SU-DHL-6 (cell line): Measurements from ENCODE around the gene ALG11.
"Not testable (repeated sequence)": the region's sequence is repeated elsewhere in the genome, so short reads cannot be mapped to it uniquely, and the experiment has no call there.

ENCODE experiments used
- H2AFZ ChIP-seq: fragments of 200-600 bp; sonication (generic); 2 replicates; pipeline ENCODE4 v1.6.1; 2014; ENCODE audit warnings: low read depth, mild to moderate bottlenecking, moderate library complexity, mixed read lengths, antibody characterized with exemption, low read length; ENCODE audit not compliant: severe bottlenecking
- H3F3A ChIP-seq: fragments of 200-600 bp; shearing (Covaris generic); 2 replicates; pipeline ENCODE4 v1.6.0; 2016; ENCODE audit warnings: antibody characterized with exemption, mild to moderate bottlenecking; ENCODE audit not compliant: insufficient read depth
- H3K27ac ChIP-seq: fragments of 200-600 bp; sonication (generic); 2 replicates; pipeline ENCODE4 v1.5.1; 2016; ENCODE audit warnings: low read depth, mild to moderate bottlenecking, low read length, moderate library complexity, mixed read lengths
- H3K27me3 ChIP-seq: fragments of 200-600 bp; sonication (generic), shearing (Covaris generic); 2 replicates; pipeline ENCODE4 v1.6.0; 2014; ENCODE audit warnings: mild to moderate bottlenecking, low read length
- H3K36me3 ChIP-seq: fragments of 200-600 bp; sonication (generic); 2 replicates; pipeline ENCODE4 v1.6.1; 2014; ENCODE audit warnings: mild to moderate bottlenecking, low read length, mixed read lengths
- H3K4me2 ChIP-seq: fragments of 300-600, 200-600 bp; shearing (Covaris generic), sonication (generic); 2 replicates; pipeline ENCODE4 v1.6.0; 2014; ENCODE audit warnings: low read length, low read depth, mild to moderate bottlenecking; ENCODE audit not compliant: poor library complexity, severe bottlenecking
- H3K4me3 ChIP-seq: fragments of 200-600 bp; sonication (generic); 2 replicates; pipeline ENCODE4 v1.5.1; 2014; ENCODE audit warnings: antibody characterized with exemption, low read length, mild to moderate bottlenecking, mixed read lengths; ENCODE audit not compliant: insufficient read depth, poor library complexity, severe bottlenecking
- H3K79me2 ChIP-seq: fragments of 200-600 bp; sonication (generic); 2 replicates; pipeline ENCODE4 v1.6.1; 2014; ENCODE audit warnings: mild to moderate bottlenecking, low read length, moderate library complexity; ENCODE audit not compliant: insufficient read depth
- H3K9ac ChIP-seq: fragments of 200-600 bp; sonication (generic); 2 replicates; pipeline ENCODE4 v1.7.0; 2014; ENCODE audit warnings: mild to moderate bottlenecking, low read length
- H3K9me2 ChIP-seq: fragments of 200-600 bp; sonication (generic); replicated peaks from 2 replicates; pipeline ENCODE4 v1.6.1; 2014; ENCODE audit warnings: low read length; ENCODE audit not compliant: insufficient read depth
- H3K9me3 ChIP-seq: fragments of 200-600 bp; sonication (generic); 2 replicates; pipeline ENCODE4 v1.6.1; 2014; ENCODE audit warnings: low read length, mixed read lengths; ENCODE audit not compliant: insufficient read depth
- H4K20me1 ChIP-seq: fragments of 200-600 bp; sonication (generic); 2 replicates; pipeline ENCODE4 v1.6.1; 2014; ENCODE audit warnings: low read depth, mild to moderate bottlenecking, antibody characterized with exemption, low read length, moderate library complexity, mixed read lengths
- CTCF ChIP-seq: fragments of 200-600 bp; sonication (generic); IDR thresholded peaks from one replicate; pipeline ENCODE4 v1.5.1; 2017; ENCODE audit warnings: antibody characterized with exemption, mild to moderate bottlenecking, low read length, moderate library complexity; ENCODE audit not compliant: insufficient read depth, poor library complexity, severe bottlenecking
- EZH2phosphoT487 ChIP-seq: fragments of 200-600 bp; sonication (generic), shearing (Covaris generic); conservative IDR thresholded peaks from 2 replicates; pipeline ENCODE4 v1.6.1; 2018; ENCODE audit warnings: mild to moderate bottlenecking, antibody characterized with exemption, low read length, moderate library complexity, mixed read lengths

The ALG11 gene

GRCh38 chr13:52048516-52048915 lies 36.3 kb downstream of the ALG11 start:
- Histone ChIP-seq H3K27me3 (no peaks in the 10 kb centered on the region), H3K9ac (no peak overlapping the region), H4K20me1 (no peaks in the 10 kb centered on the region), H3K79me2 (no peaks in the 10 kb centered on the region), H3K9me3 (no peaks in the 10 kb centered on the region), H3K36me3 (no peaks in the 10 kb centered on the region), H3K4me2 (no peak overlapping the region), H3F3A (no peaks in the 10 kb centered on the region), H3K4me3 (no peak overlapping the region), H2AFZ (no peak overlapping the region), H3K9me2 (no peaks in the 10 kb centered on the region), H3K27ac (no peak overlapping the region)
- TF ChIP-seq CTCF (no peak), EZH2phosphoT487 (no peak)

GRCh38 chr13:52051400-52051799 lies 39.2 kb downstream of the ALG11 start:
- Histone ChIP-seq H3K27me3 (no peaks in the 10 kb centered on the region), H3K4me2 (no peak overlapping the region), H3K36me3 (no peaks in the 10 kb centered on the region), H2AFZ (no peak overlapping the region), H3K9me3 (no peaks in the 10 kb centered on the region), H3K9me2 (no peaks in the 10 kb centered on the region), H3K9ac (no peak overlapping the region), H3F3A (no peaks in the 10 kb centered on the region), H3K4me3 (no peak overlapping the region), H4K20me1 (no peaks in the 10 kb centered on the region), H3K79me2 (no peaks in the 10 kb centered on the region), H3K27ac (no peak overlapping the region)
- TF ChIP-seq CTCF, result no peak
- no peak for TF ChIP-seq EZH2phosphoT487

- H3K27ac ChIP-seq, result no peak overlapping the region
- TF ChIP-seq EZH2phosphoT487, result no peak
- TF ChIP-seq CTCF, result no peak
- H2AFZ ChIP-seq, result no peak overlapping the region
- H3F3A ChIP-seq, result no peaks in the 10 kb centered on the region
- H3K9me2 ChIP-seq, result no peaks in the 10 kb centered on the region
- no peak overlapping the region for H3K4me3 ChIP-seq
- H3K4me2 ChIP-seq, result no peak overlapping the region
- H3K9ac ChIP-seq, result no peak overlapping the region
- H3K36me3 ChIP-seq, result no peaks in the 10 kb centered on the region
- H3K79me2 ChIP-seq, result no peaks in the 10 kb centered on the region
- H3K27me3 ChIP-seq, result no peaks in the 10 kb centered on the region
- no peaks in the 10 kb centered on the region for H4K20me1 ChIP-seq
- H3K9me3 ChIP-seq, result no peaks in the 10 kb centered on the region
Observed at GRCh38 chr13:52053460-52053859, 41.3 kb downstream of the ALG11 start.

GRCh38 chr13:52061064-52061463 lies 48.9 kb downstream of the ALG11 start:
- not testable (repeated sequence) for H2AFZ ChIP-seq, H3K9me3 ChIP-seq, H4K20me1 ChIP-seq, H3K27me3 ChIP-seq, H3K9me2 ChIP-seq, H3K36me3 ChIP-seq, H3K4me3 ChIP-seq, H3K9ac ChIP-seq, H3K4me2 ChIP-seq, H3F3A ChIP-seq, H3K79me2 ChIP-seq, H3K27ac ChIP-seq
